ENCODE data around the gene FAM53B.
A peak's percentile ranks its signal among the peaks of the same experiment; 100 is the strongest.

The FAM53B gene

DNA sequence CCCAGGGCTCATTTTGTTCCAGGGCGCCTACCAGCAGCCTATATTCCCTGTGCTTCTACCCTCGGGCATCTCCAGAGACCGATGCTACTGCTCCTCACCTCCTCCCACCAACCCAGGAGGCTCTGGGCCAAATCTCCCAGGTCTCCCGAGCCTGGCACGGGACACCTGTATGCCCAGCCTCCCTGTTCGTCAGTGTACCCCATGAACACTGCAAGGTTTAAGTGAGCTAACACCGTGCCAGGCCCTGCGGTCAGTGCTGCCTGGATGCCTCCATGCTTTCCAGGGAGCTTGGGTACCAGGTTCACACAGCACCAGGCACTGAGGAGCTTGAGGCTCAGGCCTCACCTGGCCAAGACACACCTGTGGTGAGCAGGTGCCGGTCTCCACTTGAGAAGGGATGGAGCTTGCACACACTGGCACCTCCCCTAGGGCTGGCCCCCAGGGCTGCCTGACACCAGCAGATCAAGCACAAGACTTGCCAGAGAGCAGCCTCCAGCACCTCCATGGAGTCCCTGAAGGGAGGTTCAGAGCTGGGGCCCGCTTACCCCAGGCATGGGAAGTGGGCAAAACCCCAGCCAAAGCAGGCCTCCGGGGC lies 80.3 kb downstream of the FAM53B start:
- TF ChIP-seq, protein P1, sequence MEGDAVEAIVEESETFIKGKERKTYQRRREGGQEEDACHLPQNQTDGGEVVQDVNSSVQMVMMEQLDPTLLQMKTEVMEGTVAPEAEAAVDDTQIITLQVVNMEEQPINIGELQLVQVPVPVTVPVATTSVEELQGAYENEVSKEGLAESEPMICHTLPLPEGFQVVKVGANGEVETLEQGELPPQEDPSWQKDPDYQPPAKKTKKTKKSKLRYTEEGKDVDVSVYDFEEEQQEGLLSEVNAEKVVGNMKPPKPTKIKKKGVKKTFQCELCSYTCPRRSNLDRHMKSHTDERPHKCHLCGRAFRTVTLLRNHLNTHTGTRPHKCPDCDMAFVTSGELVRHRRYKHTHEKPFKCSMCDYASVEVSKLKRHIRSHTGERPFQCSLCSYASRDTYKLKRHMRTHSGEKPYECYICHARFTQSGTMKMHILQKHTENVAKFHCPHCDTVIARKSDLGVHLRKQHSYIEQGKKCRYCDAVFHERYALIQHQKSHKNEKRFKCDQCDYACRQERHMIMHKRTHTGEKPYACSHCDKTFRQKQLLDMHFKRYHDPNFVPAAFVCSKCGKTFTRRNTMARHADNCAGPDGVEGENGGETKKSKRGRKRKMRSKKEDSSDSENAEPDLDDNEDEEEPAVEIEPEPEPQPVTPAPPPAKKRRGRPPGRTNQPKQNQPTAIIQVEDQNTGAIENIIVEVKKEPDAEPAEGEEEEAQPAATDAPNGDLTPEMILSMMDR (conservative IDR thresholded peaks at IDR 0.05; ENCODE audit: low read depth), result no peak
- POLR2A ChIA-PET (ENCODE audit: low non-redundant PET), result no interaction called here
- no peak overlapping the region for H3K27ac ChIP-seq
- no peak for DNase-seq (ENCODE audit: low spot score)
- CTCF ChIA-PET, result interaction anchor here (0.6 to 1.2 kb wide), 3 partner anchors 15 to 245 kb away, joined by 3 read pairs; no protein-coding TSS in a partner anchor

DNA sequence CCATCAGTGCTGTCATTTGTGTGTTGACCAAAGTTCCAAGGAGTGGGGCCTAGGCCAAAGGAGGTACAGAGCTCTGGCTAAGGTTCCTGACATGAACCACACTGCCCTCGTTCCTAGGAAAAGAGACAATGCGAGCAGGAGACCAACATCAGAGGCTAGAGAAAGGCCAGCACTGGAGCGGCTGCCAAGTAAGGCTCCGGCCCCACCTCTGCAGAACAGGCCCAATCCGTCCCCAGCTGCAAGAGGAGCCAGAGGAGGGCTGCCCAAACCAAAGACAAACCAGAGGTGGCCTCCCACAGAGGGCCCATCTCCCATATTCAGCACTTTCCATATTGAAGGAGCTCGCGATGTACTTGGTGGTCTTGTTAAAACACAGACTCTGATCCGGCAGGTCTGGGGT lies 81.0 kb downstream of the FAM53B start:
- ChIA-PET CTCF (interaction anchor here (0.6 to 1.3 kb wide), 2 partner anchors 8 to 244 kb away, joined by 3 to 5 read pairs; no protein-coding TSS in a partner anchor), POLR2A (ENCODE audit: low non-redundant PET) (no interaction called here)
- H3K27ac ChIP-seq, result no peak overlapping the region
- no peak for DNase-seq (ENCODE audit: low spot score)
- TF ChIP-seq, protein P1 (conservative IDR thresholded peaks at IDR 0.05; ENCODE audit: low read depth), result no peak

GRCh38 chr10:124661660-124662180 lies 82.5 kb downstream of the FAM53B start:
- ChIA-PET POLR2A (ENCODE audit: low non-redundant PET) (no interaction called here), CTCF (interaction anchor here (1.3 kb wide), 1 partner anchor 10 kb away, joined by 5 read pairs; no protein-coding TSS in a partner anchor)

DNA sequence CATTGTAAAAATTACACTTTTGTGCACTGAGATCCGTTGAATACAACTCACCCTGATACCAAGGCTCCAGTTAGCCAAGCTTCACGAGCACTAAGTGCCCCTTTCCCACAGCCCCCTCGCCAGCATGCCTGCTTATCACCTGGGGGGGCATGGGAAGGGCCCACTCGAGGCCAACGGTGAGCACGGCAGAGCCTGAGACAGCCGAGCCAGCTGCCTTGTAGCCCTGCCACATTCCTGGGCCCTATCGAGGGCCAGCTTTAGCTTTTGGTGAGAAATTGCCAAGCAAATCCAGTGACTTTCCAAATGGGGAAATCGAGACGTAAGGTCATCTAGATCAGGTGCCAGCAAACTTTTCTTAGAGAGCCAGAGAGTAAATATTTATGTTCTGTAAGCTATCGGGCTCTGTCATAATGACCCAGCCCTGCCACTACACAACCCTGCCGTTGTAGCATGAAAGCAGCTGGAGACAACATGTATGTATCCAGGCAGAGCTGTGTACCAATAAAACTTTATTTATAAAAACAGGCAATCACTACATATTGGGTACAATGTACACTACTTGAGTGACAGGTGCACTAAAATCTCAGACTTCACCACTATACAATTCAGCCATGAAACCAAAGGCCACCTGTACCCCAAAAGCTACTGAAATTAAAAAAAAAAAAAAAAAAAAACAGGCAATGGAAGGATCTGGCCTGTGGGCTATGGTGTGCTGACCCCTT lies 83.6 kb downstream of the FAM53B start:
- ChIA-PET CTCF (interaction anchor here (0.6 to 2.4 kb wide), 2 partner anchors 11 to 16 kb away, joined by 3 to 10 read pairs; no protein-coding TSS in a partner anchor), POLR2A (ENCODE audit: low non-redundant PET) (interaction anchor here (0.5 kb wide), 1 partner anchor 673 kb away, joined by 3 read pairs; no protein-coding TSS in a partner anchor)
- TF ChIP-seq, protein P1 (conservative IDR thresholded peaks at IDR 0.05; ENCODE audit: low read depth), result no peak
- peak overlapping the region; percentile 59 for H3K27ac ChIP-seq
- DNase-seq (ENCODE audit: low spot score), result no peak

More at GRCh38 chr10:124661660-124662180, 82.5 kb downstream of the FAM53B start:
- DNase-seq (ENCODE audit: low spot score), result no peak
- peak overlapping the region; percentile 24 for H3K27ac ChIP-seq
- TF ChIP-seq, protein P1 (conservative IDR thresholded peaks at IDR 0.05; ENCODE audit: low read depth), result no peak

DNA sequence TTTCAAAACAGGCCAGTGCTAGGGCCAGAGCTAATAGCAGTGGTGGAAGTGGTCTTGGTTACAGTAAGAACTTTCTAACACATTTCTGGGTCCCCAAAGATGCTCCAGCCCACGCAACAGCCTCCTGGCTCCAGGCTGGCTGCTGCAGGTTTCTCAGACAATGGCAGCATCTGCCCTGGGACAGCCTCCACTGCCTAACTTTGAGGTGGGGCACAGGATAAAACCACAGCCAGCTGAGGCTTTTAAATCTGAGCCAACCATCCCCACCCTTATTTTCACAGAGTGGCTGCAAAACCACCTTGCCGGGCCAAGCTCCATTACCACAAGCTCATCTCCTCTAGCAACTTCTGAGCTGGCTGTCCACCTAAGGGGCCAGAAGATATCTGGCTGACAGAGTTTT lies 84.8 kb downstream of the FAM53B start:
- peak overlapping the region; percentile 59 for H3K27ac ChIP-seq
- POLR2A ChIA-PET (ENCODE audit: low non-redundant PET), result no interaction called here
- CTCF ChIA-PET, result interaction anchor here (2.4 kb wide), 1 partner anchor 12 kb away, joined by 10 read pairs; no protein-coding TSS in a partner anchor
- TF ChIP-seq, protein P1 (conservative IDR thresholded peaks at IDR 0.05; ENCODE audit: low read depth), result no peak
- DNase-seq (ENCODE audit: low spot score), result no peak

GRCh38 chr10:124658591-124659242 lies 85.5 kb downstream of the FAM53B start:
- H3K27ac ChIP-seq, result peak overlapping the region; percentile 59
- TF ChIP-seq, protein P1 (conservative IDR thresholded peaks at IDR 0.05; ENCODE audit: low read depth), result no peak
- CTCF ChIA-PET, result interaction anchor here (2.4 kb wide), 1 partner anchor 13 kb away, joined by 10 read pairs; no protein-coding TSS in a partner anchor
- no peak for DNase-seq (ENCODE audit: low spot score)
- POLR2A ChIA-PET (ENCODE audit: low non-redundant PET), result no interaction called here
